Measurements from ENCODE around the gene EIF1B. TPM values are rescaled to one million over a fixed set of nuclear protein-coding genes. Genes with fewer than 3 reads are reported as not detected.

The EIF1B gene
- total and polyA plus RNA-seq, 2 of the 13 experiments (the other 11 are each of a cell fraction or from before 2014, with no cell fraction given) = 12.7 to 29.1 TPM

- TF ChIP-seq ZNF639 (CRISPR knock-in tag; conservative IDR thresholded peaks at IDR 0.05) (no peak; the same call in 1 of the 2 replicates), TBX3 (IDR thresholded peaks at IDR 0.05; ENCODE audit: borderline replicate concordance) (peak; percentile 25; the same call in 1 of the 2 replicates), TCF12 (IDR thresholded peaks at IDR 0.05) (no peak), TCF12 (CRISPR knock-in tag; IDR thresholded peaks at IDR 0.05) (no peak; the same call in 1 of the 2 replicates), ZNF280B (CRISPR knock-in tag; IDR thresholded peaks at IDR 0.05; ENCODE audit: borderline replicate concordance) (no peak), ZKSCAN5 (CRISPR knock-in tag; IDR thresholded peaks at IDR 0.05) (no peak), TFAP4 (IDR thresholded peaks at IDR 0.05; ENCODE audit: borderline replicate concordance, low read depth) (no peak), PLRG1 (conservative IDR thresholded peaks at IDR 0.05) (no peak), E2F5 (CRISPR knock-in tag; conservative IDR thresholded peaks at IDR 0.05) (no peak; the same call in 1 of the 2 replicates), RFX5 (IDR thresholded peaks at IDR 0.05; ENCODE audit: low read depth, low read length) (no peak), ZNF879 (CRISPR knock-in tag; IDR thresholded peaks at IDR 0.05) (no peak), CAMTA2 (CRISPR knock-in tag; IDR thresholded peaks at IDR 0.05; ENCODE audit: borderline replicate concordance) (peak; percentile 28; the same call in 1 of the 2 replicates), PAXIP1 (CRISPR knock-in tag; conservative IDR thresholded peaks at IDR 0.05) (no peak), SALL2 (CRISPR knock-in tag; IDR thresholded peaks at IDR 0.05) (no peak; the same call in 1 of the 2 replicates)
These were observed at the start of gene EIF1B (continued) for GRCh38 chr3:40309418-40309924.

Measured in HepG2 (cell line).